ENCODE results near the gene DEPDC4.

GRCh38 chr12:100200463-100201181 lies 66.3 kb downstream of the DEPDC4 start, which contains the start of gene ACTR6:
- TF ChIP-seq CTCF (conservative IDR thresholded peaks at IDR 0.05; ENCODE audit: low read length) (no peak), EZH2phosphoT487 (IDR thresholded peaks at IDR 0.05; ENCODE audit: borderline replicate concordance, low read depth, low read length) (no peak)
